HG02798 (cell line): ENCODE measurements around the gene ANXA6.

Source experiments
- ATAC-seq: cut with Tn5 transposase; IDR thresholded peaks from one replicate; pipeline ENCODE4 v1.9.1; 2021; ENCODE audit warnings: mild to moderate bottlenecking; ENCODE audit not compliant: unreplicated experiment, poor library complexity

ANXA6 gene

GRCh38 chr5:151086192-151086869, 71.2 kb downstream of the ANXA6 start:
- no peak for ATAC-seq

DNA sequence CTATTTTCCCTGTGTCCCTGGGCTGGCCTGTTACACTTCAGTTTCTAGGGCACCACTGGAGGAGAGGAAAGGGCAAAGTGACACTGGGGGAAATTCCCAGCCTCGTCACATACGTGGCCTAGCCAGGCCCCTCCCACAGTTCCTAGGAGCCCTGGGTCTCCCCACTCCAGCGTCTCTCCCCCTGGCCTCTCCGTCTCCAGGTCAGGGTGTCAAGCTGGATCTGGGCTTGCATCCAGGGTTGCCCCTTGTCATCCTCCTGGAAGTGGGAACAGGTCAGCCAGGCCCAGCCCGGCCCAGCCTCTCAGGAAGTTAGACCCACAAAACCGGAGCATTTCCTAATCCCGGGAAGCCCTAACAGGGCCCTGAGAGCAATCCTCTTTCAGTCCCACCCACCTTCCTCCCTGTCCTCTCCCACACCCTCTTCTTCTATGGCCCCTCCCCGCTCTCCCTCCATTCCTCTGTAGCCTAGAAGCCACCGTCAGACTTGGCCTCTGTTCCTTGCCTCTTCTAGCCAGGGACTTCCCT, 72.0 kb downstream of the ANXA6 start:
- ATAC-seq = no peak

- no peak for ATAC-seq
Measured at GRCh38 chr5:151084363-151084762, 73.2 kb downstream of the ANXA6 start.

- peak; percentile 9 for ATAC-seq
Measured at GRCh38 chr5:151083081-151083676, 74.4 kb downstream of the ANXA6 start.

GRCh38 chr5:151082282-151082902, 75.2 kb downstream of the ANXA6 start:
- no peak for ATAC-seq

GRCh38 chr5:151081431-151082281, 75.9 kb downstream of the ANXA6 start:
- no peak for ATAC-seq

DNA sequence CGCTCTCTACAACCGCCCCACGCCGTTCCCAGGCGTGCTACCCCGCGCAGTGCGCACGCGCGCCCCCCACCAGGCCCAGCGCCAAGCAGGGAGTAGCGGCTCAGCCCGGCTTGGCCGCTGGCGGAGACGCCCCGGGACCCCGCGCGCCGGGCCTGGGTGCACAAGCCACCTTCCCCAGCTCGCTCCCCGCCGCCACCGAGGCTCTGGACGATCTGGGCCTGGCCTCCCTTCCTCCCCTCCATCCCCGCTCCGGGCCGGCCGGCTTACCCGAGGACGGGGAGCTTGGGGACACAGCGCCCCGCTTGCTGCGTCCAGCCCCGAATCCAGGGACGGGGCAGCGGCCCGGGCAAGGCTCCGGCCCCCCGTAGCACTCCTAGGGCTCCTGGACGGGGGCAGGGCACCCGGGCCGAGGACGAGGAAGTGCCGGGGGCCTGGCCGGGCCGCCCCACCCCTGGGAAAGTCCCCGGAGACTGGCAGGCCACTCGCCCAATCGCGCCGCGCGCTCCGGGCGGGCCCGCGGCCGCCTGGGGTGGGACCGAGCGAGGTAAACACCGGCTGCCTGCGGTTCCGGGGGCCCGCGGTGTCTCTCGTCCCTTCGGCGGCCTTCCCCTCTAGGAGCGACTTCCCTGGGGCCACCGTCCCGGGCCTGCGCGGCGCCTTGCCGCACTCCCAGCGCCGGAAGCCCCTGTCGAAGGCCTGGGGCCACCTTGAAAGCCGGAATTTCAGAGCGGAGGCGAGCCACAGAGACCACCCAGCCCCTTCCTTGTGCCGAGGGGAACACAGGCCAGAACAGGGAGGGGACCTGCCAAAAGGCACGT, 76.8 kb downstream of the ANXA6 start, which contains the start of gene TNIP1:
Gene TNIP1 (minus strand): TSS at position 422 of the 818 bp plus-strand sequence. CDS start 15,939 bp downstream, outside the sequence.
- peak; percentile 82 for ATAC-seq

- ATAC-seq = no peak
Measured at GRCh38 chr5:151079838-151080612, 77.6 kb downstream of the ANXA6 start.

DNA sequence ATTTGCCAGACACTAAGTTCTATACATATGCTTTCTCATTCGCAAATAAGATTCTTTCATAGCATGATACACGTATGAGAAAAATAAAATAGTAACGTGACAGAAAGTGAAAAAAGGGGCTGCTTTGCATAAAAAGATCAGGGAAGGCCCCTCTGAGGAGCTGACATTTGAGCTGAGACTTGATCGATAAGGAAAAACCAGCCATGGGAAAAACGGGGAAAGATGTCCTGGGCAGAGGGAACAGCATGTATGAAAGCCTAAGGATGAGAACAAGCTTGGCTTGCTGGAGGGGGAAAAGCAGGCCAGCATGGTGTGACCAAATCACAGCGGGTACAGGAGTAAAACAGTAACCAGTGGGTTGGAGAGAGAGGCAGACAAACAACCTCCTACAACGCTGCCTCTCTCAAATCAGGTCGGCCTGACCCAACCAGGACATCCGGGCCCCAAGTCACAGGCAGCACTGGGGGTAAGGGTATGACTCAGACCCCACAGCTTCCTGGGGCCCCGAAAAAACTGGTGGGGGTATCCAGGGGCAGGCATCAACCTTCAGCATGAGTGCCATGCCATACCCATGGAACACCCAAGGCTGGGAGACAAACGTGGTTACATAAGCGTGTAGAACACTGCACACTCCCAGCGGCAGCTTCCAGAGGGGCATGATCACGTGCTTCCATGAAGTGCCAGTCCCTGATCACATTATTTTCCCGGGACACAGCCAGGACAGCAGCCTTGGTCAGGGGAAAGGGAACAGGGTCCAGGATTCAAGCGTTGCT, 78.9 kb downstream of the ANXA6 start:
- peak; percentile 44 for ATAC-seq

DNA sequence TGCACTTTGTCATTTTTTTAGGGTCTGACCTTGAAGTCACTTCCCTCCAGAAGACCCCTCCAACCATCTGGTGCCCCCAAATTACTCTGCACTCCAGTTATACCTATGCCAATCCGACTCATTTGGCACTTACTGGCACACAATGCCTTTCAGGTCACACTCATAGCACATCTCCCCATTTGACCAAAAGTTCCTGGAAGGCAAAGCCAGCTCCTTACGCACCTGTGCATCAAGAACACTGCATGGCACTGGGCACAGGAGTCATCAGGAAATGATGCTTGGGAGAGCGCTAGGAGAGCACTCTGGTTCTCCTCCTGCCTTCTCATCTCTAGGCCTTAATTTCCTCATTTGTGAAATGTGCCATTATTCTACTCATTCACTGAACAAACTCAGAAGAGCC, 79.6 kb downstream of the ANXA6 start:
- ATAC-seq = no peak

DNA sequence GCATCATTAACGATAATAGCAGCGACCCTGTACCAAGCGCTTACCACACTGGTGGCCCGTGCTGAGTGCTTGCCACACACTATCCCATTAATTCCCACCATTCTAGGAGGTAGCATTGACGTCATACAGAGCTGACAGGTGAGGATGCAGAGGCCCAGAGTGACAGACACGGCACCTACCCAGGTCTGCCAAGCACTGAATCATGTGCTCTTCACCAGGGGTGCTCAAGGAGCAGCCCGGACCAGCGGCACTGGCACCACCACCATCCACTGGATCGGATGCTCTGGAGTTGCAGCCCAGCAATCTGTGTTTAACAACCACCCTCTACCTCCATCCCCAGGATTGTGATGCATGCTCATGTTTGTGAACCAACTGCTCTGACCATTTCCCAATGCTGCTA, 80.2 kb downstream of the ANXA6 start:
- no peak for ATAC-seq

DNA sequence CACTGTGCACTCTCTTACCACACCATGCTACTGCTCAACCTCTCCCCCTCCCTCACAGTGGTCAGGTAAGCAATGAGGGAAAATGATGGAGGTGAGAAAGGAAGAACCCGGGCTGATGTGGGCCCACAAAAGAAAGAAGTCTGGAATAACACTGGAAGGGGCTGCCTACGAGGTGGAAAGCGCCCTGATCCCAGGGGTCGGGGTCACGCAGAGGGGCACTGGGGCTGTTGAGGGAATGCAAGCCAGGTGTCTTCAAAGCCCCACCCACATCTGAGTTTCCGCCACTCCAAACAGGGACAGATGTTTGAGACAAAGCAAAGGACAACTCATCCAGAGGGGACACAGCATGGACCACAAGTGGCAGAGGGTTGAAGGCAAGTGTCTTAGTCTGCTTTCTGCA, 81.0 kb downstream of the ANXA6 start:
- ATAC-seq = no peak

DNA sequence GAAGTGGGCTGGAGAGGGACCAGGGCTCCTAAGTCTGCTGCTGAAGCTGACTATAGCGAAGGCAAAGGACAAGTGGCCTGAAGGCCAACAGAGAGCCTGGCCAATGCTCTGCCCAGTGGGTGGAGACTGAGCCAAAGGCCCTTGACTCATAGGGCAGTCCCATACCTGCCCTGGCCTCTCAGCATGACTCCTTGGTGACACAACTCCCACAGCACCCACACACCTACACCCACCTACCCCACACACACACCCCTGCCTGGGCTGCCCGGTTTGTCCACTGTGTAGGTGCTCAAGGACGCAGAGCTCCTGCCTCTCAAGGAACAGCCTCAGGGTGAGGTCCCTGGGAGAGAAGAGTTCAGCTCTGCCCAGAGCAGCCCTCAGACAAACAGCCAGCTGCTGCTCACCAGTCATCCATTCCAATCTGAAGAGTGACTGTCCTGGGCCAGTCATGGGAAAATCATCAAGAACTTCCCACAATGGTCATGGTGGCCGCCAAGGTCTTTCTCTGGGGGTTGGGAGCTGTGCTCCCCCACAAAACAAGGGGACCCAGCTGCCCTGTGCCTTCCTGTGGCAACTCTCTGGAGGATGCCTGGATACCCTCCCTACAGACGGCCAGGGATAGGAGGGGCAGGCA, 81.8 kb downstream of the ANXA6 start:
- ATAC-seq = no peak

DNA sequence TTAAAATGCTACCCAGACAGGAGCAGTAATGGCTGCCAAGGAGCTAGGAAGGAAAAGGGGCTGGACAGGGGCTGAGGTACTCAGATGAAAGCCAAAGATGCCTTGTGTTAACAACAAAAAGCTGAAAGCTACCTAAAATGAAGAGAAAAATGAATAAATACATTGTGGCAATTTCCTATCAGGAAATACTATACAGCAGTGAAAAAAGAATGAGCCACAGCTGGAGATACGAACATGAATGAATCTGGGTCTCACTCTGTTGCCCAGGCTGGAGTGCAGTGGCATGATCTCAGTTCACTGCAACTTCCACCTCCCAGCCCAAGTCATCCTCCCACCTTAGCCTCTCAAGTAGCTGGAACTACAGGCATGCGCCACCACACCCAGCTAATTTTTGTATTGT, 83.0 kb downstream of the ANXA6 start:
- ATAC-seq = no peak

DNA sequence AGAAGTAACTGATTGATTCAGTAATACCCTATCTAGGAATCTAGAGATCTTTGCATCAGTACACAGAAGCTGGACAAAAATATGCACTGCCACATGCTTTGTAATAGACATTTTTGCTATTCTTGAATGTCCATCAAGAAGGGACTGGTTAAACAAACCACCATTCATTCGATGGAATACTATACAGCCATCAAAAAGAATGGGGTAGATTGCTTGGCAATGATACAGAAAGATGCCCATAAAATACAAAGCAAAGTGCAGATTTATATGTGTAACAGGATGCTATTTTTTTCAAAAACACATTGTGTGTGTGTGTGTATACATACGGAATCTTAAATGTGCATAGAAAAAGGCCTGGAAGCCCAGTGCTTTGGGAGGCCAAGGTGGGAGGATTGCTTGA, 84.3 kb downstream of the ANXA6 start:
- no peak for ATAC-seq

GRCh38 chr5:151072630-151073025, 85.0 kb downstream of the ANXA6 start:
- ATAC-seq = no peak

GRCh38 chr5:151071848-151072629, 85.5 kb downstream of the ANXA6 start:
- no peak for ATAC-seq
